GM12892 (cell line): ENCODE measurements around the gene SECTM1.

Experiments
- POLR2A ChIP-seq: IDR thresholded peaks from 2 replicates; pipeline ENCODE4 v1.6.1; 2011; ENCODE audit warnings: low read depth, low read length, control low read depth
- POLR2AphosphoS5 ChIP-seq: IDR thresholded peaks from 2 replicates; pipeline ENCODE4 v1.6.1; 2011; ENCODE audit warnings: low read depth, low read length, control low read depth

GRCh38 chr17:82280537-82280936 is 53.0 kb downstream of the SECTM1 start:
- TF ChIP-seq POLR2A: no peak
- TF ChIP-seq POLR2AphosphoS5: no peak
